ENCODE results near the gene CNTNAP2. TPM values are rescaled to one million over a fixed set of nuclear protein-coding genes. Genes with fewer than 3 reads are reported as not detected.

CNTNAP2 gene
- total RNA-seq, 1 donor from 2014 or later, result 2.2 TPM

- H3K27me3 ChIP-seq, result no peaks in the 10 kb centered on the region
- H3K9me3 ChIP-seq, result no peaks in the 10 kb centered on the region
- no peak overlapping the region for H3K4me3 ChIP-seq
- no peaks in the 10 kb centered on the region for H3K36me3 ChIP-seq
- no peak for DNase-seq (ENCODE audit: extremely low spot score in 2 of 2)
- H3K27ac ChIP-seq, result no peak overlapping the region
- TF ChIP-seq POLR2AphosphoS5 (IDR thresholded peaks at IDR 0.05; ENCODE audit: insufficient read depth in 1 of 2, low read depth in 1 of 2) (no peak), POLR2A (IDR thresholded peaks at IDR 0.05) (no peak), CTCF (IDR thresholded peaks at IDR 0.05) (no peak)
- intact Hi-C loops (cut with DNase I), result no loop called here
- H3K4me1 ChIP-seq, result no peaks in the 10 kb centered on the region
Measured at GRCh38 chr7:147990942-147991341, 1874.3 kb downstream of the CNTNAP2 start.

- no peaks in the 10 kb centered on the region for H3K27me3 ChIP-seq
- H3K4me3 ChIP-seq, result no peak overlapping the region
- no peaks in the 10 kb centered on the region for H3K36me3 ChIP-seq
- intact Hi-C loops (cut with DNase I), result no loop called here
- no peak for DNase-seq (ENCODE audit: extremely low spot score in 2 of 2)
- H3K27ac ChIP-seq, result no peak overlapping the region
- no peaks in the 10 kb centered on the region for H3K9me3 ChIP-seq
- H3K4me1 ChIP-seq, result no peaks in the 10 kb centered on the region
- TF ChIP-seq POLR2A (IDR thresholded peaks at IDR 0.05) (no peak), CTCF (IDR thresholded peaks at IDR 0.05) (no peak)
Measured at GRCh38 chr7:147992698-147993097, 1876.1 kb downstream of the CNTNAP2 start.

GRCh38 chr7:147997636-147998035, 1881.0 kb downstream of the CNTNAP2 start:
- intact Hi-C loops (cut with DNase I), result no loop called here
- no peak for DNase-seq (ENCODE audit: extremely low spot score in 2 of 2)
- no peak overlapping the region for H3K27ac ChIP-seq

GRCh38 chr7:147999962-148000361, 1883.4 kb downstream of the CNTNAP2 start:
- H3K9me3 ChIP-seq, result no peaks in the 10 kb centered on the region
- DNase-seq (ENCODE audit: extremely low spot score in 2 of 2), result no peak
- no peak for TF ChIP-seq POLR2A (IDR thresholded peaks at IDR 0.05)
- no peak for TF ChIP-seq CTCF (IDR thresholded peaks at IDR 0.05)
- no peak for TF ChIP-seq POLR2AphosphoS5 (IDR thresholded peaks at IDR 0.05; ENCODE audit: insufficient read depth in 1 of 2, low read depth in 1 of 2)
- no peak overlapping the region for H3K27ac ChIP-seq
- no peaks in the 10 kb centered on the region for H3K36me3 ChIP-seq
- intact Hi-C loops (cut with DNase I), result no loop called here
- no peaks in the 10 kb centered on the region for H3K4me1 ChIP-seq
- no peak overlapping the region for H3K4me3 ChIP-seq
- H3K27me3 ChIP-seq, result no peaks in the 10 kb centered on the region

More at GRCh38 chr7:147997636-147998035, 1881.0 kb downstream of the CNTNAP2 start:
- no peak for TF ChIP-seq POLR2A (IDR thresholded peaks at IDR 0.05)
- TF ChIP-seq CTCF (IDR thresholded peaks at IDR 0.05), result no peak
- Histone ChIP-seq H3K4me1 (no peaks in the 10 kb centered on the region), H3K9me3 (no peaks in the 10 kb centered on the region), H3K4me3 (no peak overlapping the region), H3K27me3 (no peaks in the 10 kb centered on the region), H3K36me3 (no peaks in the 10 kb centered on the region)

GRCh38 chr7:148011753-148012152, 1895.2 kb downstream of the CNTNAP2 start:
- TF ChIP-seq CTCF (IDR thresholded peaks at IDR 0.05), result no peak
- TF ChIP-seq POLR2AphosphoS5 (IDR thresholded peaks at IDR 0.05; ENCODE audit: insufficient read depth in 1 of 2, low read depth in 1 of 2), result no peak
- no peak for TF ChIP-seq POLR2A (IDR thresholded peaks at IDR 0.05)
- DNase-seq (ENCODE audit: extremely low spot score in 2 of 2), result no peak
- no peak overlapping the region for H3K27ac ChIP-seq
- H3K27me3 ChIP-seq, result no peaks in the 10 kb centered on the region
- no peak overlapping the region for H3K4me3 ChIP-seq
- H3K9me3 ChIP-seq, result no peaks in the 10 kb centered on the region
- H3K4me1 ChIP-seq, result no peaks in the 10 kb centered on the region
- no peaks in the 10 kb centered on the region for H3K36me3 ChIP-seq
- intact Hi-C loops (cut with DNase I), result no loop called here
